ENCODE measurements around the gene TMEM202.
"Not testable (repeated sequence)": the region's sequence is repeated elsewhere in the genome, so short reads cannot be mapped to it uniquely, and the experiment has no call there.

TMEM202 gene

GRCh38 chr15:72397796-72398588 lies at the start of gene TMEM202:
TMEM202 (plus strand) TSS chr15:72398305; CDS start chr15:72398327, 22 bp downstream.
- no peak for DNase-seq

- DNase-seq, result no peak
Observed at GRCh38 chr15:72353266-72353665, 44.8 kb upstream of the TMEM202 start.

GRCh38 chr15:72354496-72354895 lies 43.6 kb upstream of the TMEM202 start:
- DNase-seq, result no peak

GRCh38 chr15:72358121-72358520 lies 40.0 kb upstream of the TMEM202 start:
- DNase-seq, result no peak

- no peak for DNase-seq
Observed at GRCh38 chr15:72358650-72359171, 39.4 kb upstream of the TMEM202 start.

- DNase-seq, result no peak
Observed at GRCh38 chr15:72361176-72361575, 36.9 kb upstream of the TMEM202 start.

- DNase-seq, result no peak
Observed at GRCh38 chr15:72365844-72366243, 32.3 kb upstream of the TMEM202 start.

- no peak for DNase-seq
Observed at GRCh38 chr15:72368325-72368724, 29.8 kb upstream of the TMEM202 start.

- no peak for DNase-seq
Observed at GRCh38 chr15:72368899-72369298, 29.2 kb upstream of the TMEM202 start.

GRCh38 chr15:72369964-72370363 lies 28.1 kb upstream of the TMEM202 start:
- DNase-seq, result no peak

GRCh38 chr15:72372361-72372760 lies 25.7 kb upstream of the TMEM202 start:
- DNase-seq, result no peak

GRCh38 chr15:72375501-72375845 lies 22.6 kb upstream of the TMEM202 start:
- DNase-seq, result no peak

- DNase-seq, result peak; percentile 99
Observed at GRCh38 chr15:72375846-72376581, 22.1 kb upstream of the TMEM202 start, which contains the start of gene HEXA. HEXA (minus strand) TSS chr15:72376014; CDS start chr15:72375972, 42 bp downstream.

GRCh38 chr15:72377331-72377730 lies 20.8 kb upstream of the TMEM202 start:
- no peak for DNase-seq

- DNase-seq, result not testable (repeated sequence)
Observed at GRCh38 chr15:72379106-72379505, 19.0 kb upstream of the TMEM202 start.

- DNase-seq, result no peak
Observed at GRCh38 chr15:72379856-72380430, 18.2 kb upstream of the TMEM202 start.

- no peak for DNase-seq
Observed at GRCh38 chr15:72380743-72381142, 17.4 kb upstream of the TMEM202 start.

GRCh38 chr15:72382146-72382545 lies 16.0 kb upstream of the TMEM202 start:
- DNase-seq, result no peak

GRCh38 chr15:72387741-72388140 lies 10.4 kb upstream of the TMEM202 start:
- no peak for DNase-seq

GRCh38 chr15:72389231-72389630 lies 8.9 kb upstream of the TMEM202 start:
- no peak for DNase-seq

GRCh38 chr15:72396331-72396730 lies 1.8 kb upstream of the TMEM202 start:
- not testable (repeated sequence) for DNase-seq

GRCh38 chr15:72398648-72399047 lies 543 bp downstream of the TMEM202 start:
- DNase-seq, result no peak

- no peak for DNase-seq
Observed at GRCh38 chr15:72402726-72403125, 4.6 kb downstream of the TMEM202 start.

- DNase-seq, result no peak
Observed at GRCh38 chr15:72404356-72404755, 6.3 kb downstream of the TMEM202 start.
